HT-29 (cell line): ENCODE results near the gene EPB41L4A. TPM values are rescaled to one million over a fixed set of nuclear protein-coding genes. Genes with fewer than 3 reads are reported as not detected.
"Not testable (repeated sequence)": the region's sequence is repeated elsewhere in the genome, so short reads cannot be mapped to it uniquely, and the experiment has no call there.

ENCODE experiments used
- DNase-seq: peaks from one replicate; pipeline ENCODE4 v3.0.0-alpha.2; 2015; ENCODE audit warnings: low spot score
- total RNA-seq: library from RNA; depleted of rRNA; stranded (reverse); fragments of >200 nt; shearing (Covaris generic); gene quantifications from 2 replicates; pipeline ENCODE4 v1.2.3, GENCODE V29; 2014

The EPB41L4A gene
- total RNA-seq, 1 experiment from 2014 or later, result 0.48 TPM

- DNase-seq, result no peak
Measured at GRCh38 chr5:112216140-112216539, 202.9 kb downstream of the EPB41L4A start.

DNA sequence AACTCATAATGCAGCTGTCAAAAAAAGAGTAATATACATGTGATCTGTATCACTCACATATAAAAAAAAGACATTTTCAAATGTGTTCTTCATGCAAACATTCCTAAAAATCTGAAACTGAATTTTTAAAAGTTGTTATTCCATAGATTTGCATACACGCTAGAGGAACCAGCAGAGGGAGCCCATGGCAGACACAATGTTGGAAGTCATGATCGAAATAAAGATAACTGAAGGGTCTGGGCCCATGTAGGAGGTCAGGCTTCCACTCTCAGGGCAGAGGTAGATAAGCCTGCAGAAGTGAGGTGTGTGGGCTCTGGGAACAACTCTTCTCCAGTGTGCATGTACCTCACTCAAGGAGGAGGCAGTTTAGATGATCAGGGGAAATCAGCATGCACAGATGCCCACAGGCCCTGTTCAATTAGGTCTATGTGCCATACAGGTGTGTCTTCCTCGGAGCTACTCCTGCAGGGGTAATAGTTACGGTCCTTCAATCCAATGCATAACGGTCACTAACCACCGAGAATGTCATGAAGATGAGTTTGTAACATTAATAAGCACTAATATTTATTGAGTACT, 208.6 kb downstream of the EPB41L4A start:
- peak; percentile 73 for DNase-seq

DNA sequence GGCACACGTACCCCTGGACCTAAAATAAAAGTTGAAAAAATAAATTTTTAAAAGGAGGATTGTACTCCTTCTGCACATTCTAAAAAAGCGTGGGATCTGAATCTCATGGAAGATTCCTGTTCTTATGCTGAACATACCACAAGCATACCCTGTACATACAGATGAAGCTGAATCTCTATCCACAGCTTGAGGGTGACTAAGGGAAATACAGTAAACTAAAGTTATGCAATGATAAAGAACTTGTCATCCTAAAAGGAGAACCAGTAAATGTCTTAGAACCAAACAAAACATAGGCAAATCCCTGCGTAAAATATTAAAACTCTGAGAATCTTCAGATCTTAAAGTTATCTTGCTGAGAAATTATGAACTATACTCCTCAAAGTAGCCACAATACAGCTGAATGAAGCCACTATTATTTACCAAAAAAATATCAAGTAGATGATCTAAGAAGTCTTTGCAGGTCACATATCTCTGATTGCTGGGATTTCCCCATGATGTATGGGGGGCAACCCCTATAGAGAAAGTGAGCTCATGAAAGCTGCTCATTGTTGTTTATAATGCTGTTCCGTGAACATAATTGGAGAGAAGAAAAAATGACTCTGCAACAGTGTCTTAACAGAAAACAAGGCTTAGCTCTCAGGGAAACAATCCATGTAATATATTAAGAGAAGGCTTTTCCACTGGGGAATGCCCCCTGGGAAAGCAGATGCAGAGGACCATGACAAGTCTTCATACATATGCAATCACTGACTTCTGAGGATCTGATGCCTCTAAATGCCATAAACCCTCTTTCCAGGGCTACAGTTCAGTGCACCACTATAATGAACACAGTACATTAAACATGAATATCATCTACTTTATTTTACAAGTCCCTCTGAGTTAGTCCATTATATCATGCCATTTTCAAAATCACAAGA, 210.1 kb downstream of the EPB41L4A start:
- no peak for DNase-seq

GRCh38 chr5:112208195-112208594, 210.9 kb downstream of the EPB41L4A start:
- DNase-seq, result not testable (repeated sequence)

- DNase-seq, result no peak
Measured at GRCh38 chr5:112205846-112206245, 213.2 kb downstream of the EPB41L4A start.

DNA sequence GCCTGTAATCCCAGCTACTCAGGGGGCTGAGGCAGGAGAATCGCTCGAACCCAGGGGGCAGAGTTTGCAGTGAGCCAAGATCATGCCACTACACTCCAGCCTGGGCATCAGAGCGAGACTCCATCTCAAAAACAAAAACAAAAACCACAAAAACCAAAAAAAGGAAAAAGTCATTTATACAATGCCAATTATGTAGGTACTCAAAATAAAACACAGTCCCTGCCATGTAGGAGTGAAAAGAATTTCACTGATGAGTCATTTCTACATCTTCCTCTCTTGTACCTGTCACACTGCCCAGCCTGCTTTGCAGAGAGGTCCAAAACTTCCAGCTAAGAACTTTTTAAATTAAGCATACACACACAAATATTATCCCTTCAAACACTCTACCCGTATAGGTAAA, 215.8 kb downstream of the EPB41L4A start:
- DNase-seq, result no peak

DNA sequence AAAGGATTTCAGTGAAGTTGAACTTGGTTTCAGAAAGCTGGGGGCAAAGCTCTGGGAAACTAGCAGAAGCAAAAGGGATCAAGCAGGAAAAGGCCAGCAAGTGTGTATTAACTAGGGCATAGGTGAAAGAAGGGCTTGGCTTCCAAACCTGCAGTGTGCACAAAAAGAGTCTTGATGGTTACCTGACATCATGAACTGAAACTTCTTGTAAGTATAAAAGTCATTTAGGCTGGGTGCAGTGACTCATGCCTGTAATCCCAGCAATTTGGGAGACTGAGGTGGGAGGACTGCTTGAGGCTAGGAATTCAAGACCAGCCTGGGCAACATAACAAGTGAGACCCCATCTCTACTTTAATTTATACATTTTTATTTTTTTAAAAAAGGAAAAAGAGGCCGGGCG, 216.4 kb downstream of the EPB41L4A start:
- DNase-seq, result no peak

DNA sequence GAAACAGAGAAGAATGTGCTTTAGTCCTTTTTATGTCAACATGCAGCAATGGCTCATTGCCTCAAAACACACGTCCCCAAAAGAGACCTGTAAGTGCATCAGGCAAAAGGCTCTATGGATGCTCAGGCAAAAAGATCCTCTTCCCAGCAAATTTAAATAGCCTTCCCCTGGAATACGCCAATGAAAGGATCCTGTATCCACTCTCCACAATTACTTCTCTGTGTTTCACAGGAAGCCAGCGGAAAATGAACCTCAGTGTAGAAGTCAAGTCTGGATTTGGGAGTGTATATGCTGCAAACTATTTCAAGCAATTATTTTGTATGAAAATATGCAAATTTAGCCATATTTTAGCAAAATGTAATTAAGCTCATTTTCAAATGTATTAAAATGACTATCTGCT, 217.9 kb downstream of the EPB41L4A start:
- no peak for DNase-seq

GRCh38 chr5:112200131-112200530, 218.9 kb downstream of the EPB41L4A start:
- DNase-seq, result no peak

GRCh38 chr5:112196584-112196983, 222.5 kb downstream of the EPB41L4A start:
- DNase-seq, result no peak

DNA sequence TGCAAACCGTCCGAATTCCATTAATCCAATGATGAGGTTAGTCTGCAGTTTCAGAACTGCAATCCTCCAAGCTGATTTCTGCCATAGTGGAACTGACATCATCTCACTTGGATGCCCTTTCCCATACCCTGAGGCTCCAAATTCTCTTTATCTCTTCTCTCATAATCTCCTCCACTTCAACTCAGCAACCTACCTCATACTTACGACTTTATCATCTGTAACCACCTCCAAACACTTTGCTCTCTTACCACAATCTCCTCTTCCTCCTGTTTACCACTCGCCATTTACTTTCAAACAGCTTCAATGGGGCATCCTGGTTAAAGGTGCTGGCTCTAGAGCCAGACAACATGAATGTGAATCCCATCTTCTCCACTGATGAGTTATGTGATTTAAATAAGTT, 223.2 kb downstream of the EPB41L4A start:
- no peak for DNase-seq

DNA sequence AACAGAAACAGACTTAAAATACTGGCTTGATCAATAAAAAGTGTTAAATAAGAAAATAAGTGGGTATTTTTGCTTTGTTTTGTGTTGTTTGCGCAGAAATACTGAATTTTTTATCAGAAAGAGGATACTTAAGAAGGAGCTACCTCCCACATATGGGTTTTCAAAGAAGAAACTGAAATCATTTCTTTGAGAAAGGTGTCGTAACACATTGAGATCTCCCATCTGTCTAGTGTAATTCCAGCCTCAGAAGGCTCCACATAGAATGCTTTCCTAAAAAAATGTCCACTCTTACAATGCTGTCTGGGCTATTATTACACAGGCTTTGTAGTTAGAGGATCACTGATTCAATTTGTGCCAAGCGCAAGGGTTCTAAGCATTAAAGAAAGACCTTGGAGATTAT, 226.2 kb downstream of the EPB41L4A start:
- DNase-seq, result no peak

GRCh38 chr5:112192072-112192471, 227.0 kb downstream of the EPB41L4A start:
- DNase-seq, result no peak

DNA sequence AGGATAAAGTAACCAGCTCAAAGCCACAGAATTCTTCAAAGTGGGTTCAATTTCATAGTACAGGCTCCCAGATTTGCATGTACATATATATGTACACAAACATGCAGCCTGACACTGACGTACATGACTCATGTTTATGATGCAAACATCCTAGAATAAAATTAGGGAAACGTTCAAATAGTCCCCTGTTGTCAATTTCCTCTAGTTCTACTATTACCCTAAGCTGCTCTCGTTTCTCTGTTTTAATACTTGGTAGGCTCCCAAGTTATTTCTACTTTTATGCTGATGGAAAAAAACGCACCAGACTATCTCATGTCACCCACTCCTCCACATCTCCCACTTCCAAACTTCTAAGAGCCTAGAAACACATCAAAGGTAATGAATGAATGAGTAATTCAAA, 229.7 kb downstream of the EPB41L4A start:
- no peak for DNase-seq

DNA sequence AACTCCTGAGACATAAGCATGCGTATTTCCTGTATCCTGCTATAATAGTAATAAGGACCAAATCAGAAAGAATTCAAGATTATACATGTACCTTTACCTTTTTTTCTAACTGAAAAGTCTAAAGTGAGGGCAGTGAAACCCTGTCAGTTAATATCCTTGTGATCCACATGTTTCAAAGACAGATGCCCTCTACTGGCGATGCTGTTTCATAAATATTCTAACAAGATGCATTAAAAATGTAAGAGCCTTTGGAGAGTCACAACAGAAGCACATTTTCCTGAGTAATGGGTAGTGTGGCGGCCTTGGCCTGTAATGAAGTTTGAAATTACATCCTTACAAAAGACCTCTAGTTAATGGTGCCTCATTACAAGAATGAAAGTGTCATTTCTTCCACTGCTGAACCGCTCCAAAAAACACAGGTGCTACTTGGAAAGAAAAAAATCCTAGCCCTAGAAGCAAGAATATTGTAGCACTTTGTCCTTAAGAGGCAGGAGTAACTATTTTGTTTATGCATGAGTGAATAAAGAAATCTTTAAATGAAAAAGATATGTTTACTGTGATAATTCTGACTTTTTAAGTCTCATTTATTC, 232.6 kb downstream of the EPB41L4A start:
- DNase-seq, result peak; percentile 59

DNA sequence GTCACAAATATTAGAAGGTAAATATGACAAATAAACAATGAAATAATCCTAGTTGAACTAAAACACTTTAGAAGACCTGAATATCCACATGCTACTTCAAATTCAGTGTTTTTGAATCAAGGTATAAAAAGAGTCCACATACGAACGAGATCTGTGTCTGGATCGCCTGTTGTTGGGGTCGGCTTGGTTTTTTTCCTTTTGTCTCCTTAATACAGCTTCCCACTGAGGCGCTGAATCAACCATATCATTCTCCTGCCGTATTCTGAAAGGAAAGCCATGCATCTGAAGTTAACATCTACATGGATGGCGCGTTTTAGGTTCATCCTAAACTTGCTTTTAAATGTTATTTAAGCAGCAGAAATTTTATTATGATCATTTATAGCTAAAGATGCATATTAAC, 235.2 kb downstream of the EPB41L4A start:
- no peak for DNase-seq

DNA sequence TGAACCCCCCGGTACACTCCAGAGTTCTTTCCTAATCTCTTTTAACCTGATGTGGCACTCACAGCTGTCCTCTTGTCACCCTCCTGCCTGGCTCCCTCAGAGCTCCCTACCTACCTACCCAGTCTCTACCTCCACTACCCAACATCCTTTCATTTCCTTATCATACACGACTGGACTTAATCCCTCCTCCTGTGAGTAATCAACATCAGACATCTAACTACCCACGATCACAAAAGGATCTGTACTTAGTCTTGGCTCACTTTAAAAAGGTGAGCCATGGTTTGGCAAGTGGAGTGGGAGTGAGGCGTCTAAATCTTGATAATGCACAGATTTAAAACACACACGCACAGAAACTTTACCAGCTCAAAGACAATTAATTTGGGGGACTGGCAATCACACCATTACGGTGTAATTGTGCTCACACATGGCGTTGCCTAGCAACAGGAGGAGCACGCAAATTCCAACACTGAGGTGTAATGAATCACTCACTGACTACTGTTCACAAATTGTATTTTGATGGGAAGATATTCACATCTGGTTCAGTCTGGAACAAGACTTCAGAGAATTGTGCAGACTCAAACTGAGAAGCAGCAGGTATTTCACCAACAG, 235.9 kb downstream of the EPB41L4A start:
- peak; percentile 74 for DNase-seq

- no peak for DNase-seq
Measured at GRCh38 chr5:112179290-112179689, 239.8 kb downstream of the EPB41L4A start.

GRCh38 chr5:112174959-112175594, 244.0 kb downstream of the EPB41L4A start:
- DNase-seq, result peak; percentile 83

GRCh38 chr5:112165897-112166737, 253.0 kb downstream of the EPB41L4A start:
- no peak for DNase-seq

GRCh38 chr5:112165399-112165798, 253.7 kb downstream of the EPB41L4A start:
- no peak for DNase-seq
